Heart right ventricle (tissue), 16 donors: Measurements from ENCODE around the gene UQCC2. TPM values are rescaled to one million over a fixed set of nuclear protein-coding genes. Genes with fewer than 3 reads are reported as not detected.
A peak's percentile ranks its signal among the peaks of the same experiment; 100 is the strongest.

Experiments
- ATAC-seq, 8 donors: fragments of 200-7000 bp; cut with Tn5 transposase; one replicate each; pipeline ENCODE4 v1.9.1; 2020; ENCODE audit warnings: mild to moderate bottlenecking in 8 of 8, moderate library complexity in 8 of 8, moderate number of reproducible peaks in 1 of 8
- DNase-seq, 2 donors: peaks; one replicate each; pipeline ENCODE4 v3.0.0-alpha.2; 2020
- H3K27ac ChIP-seq, 10 donors: fragments of 200-600 bp; sonication (generic) in 2 of 10; one replicate each; pipeline versions ENCODE4 v1.5.0 to v1.8.0; 2020 to 2022; ENCODE audit warnings: mild to moderate bottlenecking in 3 of 10
- H3K27me3 ChIP-seq, 7 donors: fragments of 200-600 bp; one replicate each; pipeline ENCODE4 v1.8.0; 2021 to 2022; ENCODE audit warnings: mild to moderate bottlenecking in 2 of 7
- H3K36me3 ChIP-seq, 9 donors: fragments of 200-600 bp; sonication (generic) in 1 of 9; one replicate each; pipeline versions ENCODE4 v1.5.0 to v1.8.0; 2020 to 2022; ENCODE audit warnings: mild to moderate bottlenecking in 2 of 9
- H3K4me1 ChIP-seq, 9 donors: fragments of 200-600 bp; sonication (generic) in 1 of 9; one replicate each; pipeline versions ENCODE4 v1.5.0 to v1.8.0; 2020 to 2022; ENCODE audit warnings: mild to moderate bottlenecking in 4 of 9
- H3K4me3 ChIP-seq, 10 donors: fragments of 200-600 bp; sonication (generic) in 2 of 10; one replicate each; pipeline versions ENCODE4 v1.5.0 to v1.8.0; 2020 to 2022; ENCODE audit warnings: mild to moderate bottlenecking in 7 of 10, moderate library complexity in 2 of 10
- H3K9me3 ChIP-seq, 11 donors: fragments of 200-600 bp in 10 of 11; sonication (generic) in 2 of 11; one replicate each; pipeline versions ENCODE4 v1.5.0 to v1.8.0; 2013 to 2022; ENCODE audit warnings: mild to moderate bottlenecking in 2 of 11, control low read depth in 1 of 11, moderate library complexity in 1 of 11
- CTCF ChIP-seq, 9 donors: fragments of 200-600 bp; sonication (generic) in 2 of 9; IDR thresholded peaks; one replicate each; pipeline versions ENCODE4 v1.5.0 to v1.8.0; 2021 to 2022; ENCODE audit warnings: antibody characterized with exemption in 9 of 9, mild to moderate bottlenecking in 5 of 9, moderate library complexity in 1 of 9
- WGBS, 2 donors: extraction: QIAGEN DNeasy Blood & Tissue Kit; methylation state at CpG; one replicate each; pipeline ENCODE4 v1.1.7; 2013; ENCODE audit warnings: inconsistent platforms in 1 of 2; 5-methylcytosine and 5-hydroxymethylcytosine counted together
- intact Hi-C, 10 donors: fragments of 100-400 bp; cut with DNase I; formaldehyde crosslinking; loops; one replicate each; pipeline versions ENCODE4 v1.11.1 to v1.14.2; 2022
- polyA plus RNA-seq, 2 donors: library from polyadenylated mRNA; stranded (reverse); fragments of 200-250 nt; gene quantifications; one replicate each; pipeline ENCODE4 v1.2.3, GENCODE V29; 2013
- total RNA-seq, 10 donors: library from RNA; stranded (reverse); fragmentation: NEBNext Ultra II Directional in 3 of 10; extraction: Animal tissue kit (Norgen Biotek cat#: 25700) in 3 of 10; gene quantifications; one replicate each; pipeline versions ENCODE4 v1.2.1 to v1.2.4, GENCODE V29; 2021 to 2023
- donor health status: Arrhythmogenic right ventricular cardiomyopathy.
- donor health status: ischemic (EF 13 %, LVEDD 7.1; RV severe dilation, severe dysfunction).
- donor health status: healthy with polysubstance abuse.
- donor health status: DM: no; HTN: yes; CAD: no.
- donor health status: DM: no; HTN: no; CAD: no.
- donor health status: ischemic (EF 25% LVEDD 6.9; RV normal size, moderate dysfunction).
- donor health status: ischemic (EF 25% LVEDD 5.7; RV mildly dilated, moderate dysfunction).
- donor health status: healthy.
- donor health status: DM: yes; HTN: yes; CAD: no.
- donor health status: Ischemic cardiomyopathy.
- donor health status: ischemic (EF 35%, LVEDD 5.7; RV mildly dilated, moderate dysfunction).
- donor health status: nonischemic (EF 11% LVEDD 7.7; RV severe dilation, severe dysfunction).
- donor health status: DM: yes; HTN: yes; CAD: no.
- donor health status: PGD.
- donor health status: ischemic (EF 29% LVEDD 5.4; RV normal size, mild dysfunction).
- donor health status: nonischemic (EF 23%, LVEDD 6.1; RV moderate dilation, normal function).

The UQCC2 gene
- total and polyA plus RNA-seq, 12 donors = 200 to 598 (median 245) TPM

- ATAC-seq = peak; percentile 68 to 87 (median 83)
- peaks cover 0 to 14% (median 0%) of the 10 kb centered on the region in 7 donors for H3K27me3 ChIP-seq
- peak overlapping the region; percentile 69 to 95 (median 88) for H3K27ac ChIP-seq
- H3K9me3 ChIP-seq = no peaks in the 10 kb centered on the region
- TF ChIP-seq CTCF (IDR thresholded peaks at IDR 0.05) = peak in 2 of 9 donors; percentile 15 to 28
- peak; percentile 65 to 78 for DNase-seq
- H3K4me3 ChIP-seq = peak overlapping the region; percentile 25 to 59 (median 48)
- intact Hi-C loops = no loop called here
- H3K36me3 ChIP-seq = no peaks in the 10 kb centered on the region
- 18 to 26% methylated on average over 14 of the region's 14 CpGs for WGBS, 2 donors
- peaks cover 2 to 52% (median 21%) of the 10 kb centered on the region in 9 donors for H3K4me1 ChIP-seq
Observed at GRCh38 chr6:33746036-33746600, 34.6 kb upstream of the UQCC2 start.

GRCh38 chr6:33745548-33745947, 34.0 kb upstream of the UQCC2 start:
- H3K9me3 ChIP-seq = no peaks in the 10 kb centered on the region
- TF ChIP-seq CTCF (IDR thresholded peaks at IDR 0.05) = no peak
- peaks cover 0 to 14% (median 0%) of the 10 kb centered on the region in 7 donors for H3K27me3 ChIP-seq
- 43 to 58% methylated on average over 7 of the region's 7 CpGs for WGBS, 2 donors
- ATAC-seq (no peak), DNase-seq (no peak)
- peak overlapping the region; percentile 69 to 95 (median 88) for H3K27ac ChIP-seq
- peak overlapping the region; percentile 25 to 59 (median 48) for H3K4me3 ChIP-seq
- H3K4me1 ChIP-seq = peaks cover 6 to 58% (median 27%) of the 10 kb centered on the region in 9 donors
- intact Hi-C loops = no loop called here
- no peaks in the 10 kb centered on the region for H3K36me3 ChIP-seq

GRCh38 chr6:33744895-33745546, 33.5 kb upstream of the UQCC2 start:
- DNase-seq = no peak
- WGBS, 2 donors = 57 to 58% methylated on average over 13 of the region's 13 CpGs
- intact Hi-C loops = loop anchor here in 1 of 10 donors (1.0 kb wide), 1 partner anchor 33 kb away; no protein-coding TSS in a partner anchor
- Histone ChIP-seq H3K27me3 (peaks cover 0 to 14% (median 0%) of the 10 kb centered on the region in 7 donors), H3K36me3 (no peaks in the 10 kb centered on the region), H3K27ac (peak overlapping the region; percentile 69 to 95 (median 88)), H3K4me3 (peak overlapping the region in 9 of 10 donors; percentile 39 to 59 (median 50)), H3K9me3 (no peaks in the 10 kb centered on the region), H3K4me1 (peaks cover 6 to 63% (median 32%) of the 10 kb centered on the region in 9 donors)
- ATAC-seq = peak in 6 of 8 donors; percentile 3 to 46 (median 26)
- TF ChIP-seq CTCF (IDR thresholded peaks at IDR 0.05) = no peak

GRCh38 chr6:33744001-33744848, 32.7 kb upstream of the UQCC2 start:
- Histone ChIP-seq H3K36me3 (no peaks in the 10 kb centered on the region), H3K9me3 (no peaks in the 10 kb centered on the region), H3K27ac (peak overlapping the region; percentile 69 to 95 (median 88)), H3K27me3 (peaks cover 0 to 14% (median 0%) of the 10 kb centered on the region in 7 donors), H3K4me1 (peaks cover 6 to 71% (median 40%) of the 10 kb centered on the region in 9 donors), H3K4me3 (peak overlapping the region in 8 of 10 donors; percentile 39 to 59 (median 51))
- DNase-seq = peak; percentile 62 to 76
- 24 to 29% methylated on average over 11 of the region's 11 CpGs for WGBS, 2 donors
- ATAC-seq = peak in 7 of 8 donors; percentile 5 to 64 (median 34)
- intact Hi-C loops = loop anchor here in 1 of 10 donors (1.0 kb wide), 1 partner anchor 32 kb away; no protein-coding TSS in a partner anchor
- peak; percentile 70 to 92 (median 85) for TF ChIP-seq CTCF (IDR thresholded peaks at IDR 0.05)
